ENCODE data around the gene ARID1B.

DNA sequence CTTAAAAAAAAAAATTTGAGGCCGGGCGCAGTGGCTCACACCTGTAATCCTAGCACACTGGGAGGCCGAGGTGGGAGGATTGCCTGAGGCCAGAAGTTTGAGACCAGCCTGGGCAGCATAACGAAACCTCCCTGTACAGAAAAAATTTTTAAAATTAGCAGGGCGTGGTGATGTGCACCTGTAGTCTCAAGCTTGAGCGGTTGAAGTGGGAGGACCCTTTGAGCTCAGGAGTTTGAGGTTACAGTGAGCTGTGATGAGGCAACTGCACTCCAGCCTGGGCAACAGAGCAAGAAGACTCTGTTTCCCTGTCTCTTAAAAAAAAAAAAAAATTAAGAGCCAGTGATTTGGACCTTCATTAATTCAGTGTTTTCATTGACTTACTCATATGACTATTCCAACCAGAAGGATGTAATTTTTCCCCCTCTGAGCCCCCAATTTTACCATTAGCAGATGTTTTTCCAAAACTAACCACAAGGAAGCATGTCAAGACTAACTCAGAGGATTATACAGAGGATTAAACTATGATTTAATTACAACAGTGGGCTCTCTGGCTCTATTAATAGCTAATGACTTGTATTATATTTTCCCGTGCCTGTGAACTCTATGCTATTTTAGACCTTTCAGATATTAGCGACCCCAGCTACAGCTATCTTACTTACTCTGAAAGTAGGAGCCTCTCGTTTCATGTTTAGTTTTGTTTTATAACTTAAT lies 75.1 kb downstream of the ARID1B start:
- TF ChIP-seq, protein P1, sequence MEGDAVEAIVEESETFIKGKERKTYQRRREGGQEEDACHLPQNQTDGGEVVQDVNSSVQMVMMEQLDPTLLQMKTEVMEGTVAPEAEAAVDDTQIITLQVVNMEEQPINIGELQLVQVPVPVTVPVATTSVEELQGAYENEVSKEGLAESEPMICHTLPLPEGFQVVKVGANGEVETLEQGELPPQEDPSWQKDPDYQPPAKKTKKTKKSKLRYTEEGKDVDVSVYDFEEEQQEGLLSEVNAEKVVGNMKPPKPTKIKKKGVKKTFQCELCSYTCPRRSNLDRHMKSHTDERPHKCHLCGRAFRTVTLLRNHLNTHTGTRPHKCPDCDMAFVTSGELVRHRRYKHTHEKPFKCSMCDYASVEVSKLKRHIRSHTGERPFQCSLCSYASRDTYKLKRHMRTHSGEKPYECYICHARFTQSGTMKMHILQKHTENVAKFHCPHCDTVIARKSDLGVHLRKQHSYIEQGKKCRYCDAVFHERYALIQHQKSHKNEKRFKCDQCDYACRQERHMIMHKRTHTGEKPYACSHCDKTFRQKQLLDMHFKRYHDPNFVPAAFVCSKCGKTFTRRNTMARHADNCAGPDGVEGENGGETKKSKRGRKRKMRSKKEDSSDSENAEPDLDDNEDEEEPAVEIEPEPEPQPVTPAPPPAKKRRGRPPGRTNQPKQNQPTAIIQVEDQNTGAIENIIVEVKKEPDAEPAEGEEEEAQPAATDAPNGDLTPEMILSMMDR (IDR thresholded peaks at IDR 0.05; ENCODE audit: poor library complexity), result no peak
- no peak for TF ChIP-seq EZH2phosphoT487 (IDR thresholded peaks at IDR 0.05; ENCODE audit: low read depth, severe bottlenecking, unreplicated experiment)
